ENCODE measurements around the gene TLK1.

- TF ChIP-seq CTCF (IDR thresholded peaks at IDR 0.05) = no peak
- TF ChIP-seq POLR2A (IDR thresholded peaks at IDR 0.05) = no peak
- no peak for TF ChIP-seq POLR2AphosphoS5 (IDR thresholded peaks at IDR 0.05)
- no peak for TF ChIP-seq EP300 (IDR thresholded peaks at IDR 0.05)
Observed at GRCh38 chr2:171200469-171200868, 39.8 kb upstream of the TLK1 start.
